H1 (cell line): ENCODE results near the gene PRKAR1B. TPM values are rescaled to one million over a fixed set of nuclear protein-coding genes. Genes with fewer than 3 reads are reported as not detected.

Source experiments
- CTCF ChIA-PET: fragments of 300-600 bp; sonication (Branson Sonifier 250); formaldehyde crosslinking; loops from one replicate; lab custom pipeline; 2021; ENCODE audit not compliant: partially characterized antibody; lab: Charles Lee
- POLR2A ChIA-PET: fragments of 300-600 bp; sonication (Branson Sonifier 250); formaldehyde crosslinking; loops from one replicate; lab custom pipeline; 2021; ENCODE audit warnings: inconsistent platforms; ENCODE audit not compliant: partially characterized antibody; lab: Charles Lee
- DNase-seq, 2 experiments: peaks; one replicate each; pipeline versions ENCODE4 v3.0.0 to v3.0.0-alpha.2; 2010 to 2022; ENCODE audit warnings: low spot score in 2 of 2, low read depth in 1 of 2, mixed read lengths in 1 of 2
- FAIRE-seq: peaks from 2 replicates; lab custom pipeline; 2011; peaks lifted over from hg19 to GRCh38; lab: Jason Lieb, UNC
- H2AFZ ChIP-seq: 2 replicates; pipeline ENCODE4 v1.8.1; 2012; ENCODE audit warnings: low read length, inconsistent platforms
- H2AK5ac ChIP-seq: 2 replicates; pipeline ENCODE4 v1.6.1; 2013; ENCODE audit warnings: low read depth, low read length
- H2BK120ac ChIP-seq: replicated peaks from 2 replicates; pipeline ENCODE3; 2013; ENCODE audit warnings: low read depth, low read length, inconsistent platforms
- H2BK12ac ChIP-seq: 2 replicates; pipeline ENCODE4 v1.6.1; 2013; ENCODE audit warnings: low read depth, low read length
- H2BK15ac ChIP-seq: 2 replicates; pipeline ENCODE4 v1.6.1; 2013; ENCODE audit warnings: low read length
- H2BK20ac ChIP-seq: 2 replicates; pipeline ENCODE4 v1.6.1; 2013; ENCODE audit warnings: low read length
- H2BK5ac ChIP-seq: 2 replicates; pipeline ENCODE4 v1.6.1; 2013; ENCODE audit warnings: low read depth, low read length
- H3K14ac ChIP-seq: 2 replicates; pipeline ENCODE4 v1.6.1; 2013; ENCODE audit warnings: inconsistent platforms; ENCODE audit not compliant: insufficient read length
- H3K18ac ChIP-seq: 2 replicates; pipeline ENCODE4 v1.6.1; 2013; ENCODE audit warnings: low read length; ENCODE audit errors: extremely low read depth
- H3K23ac ChIP-seq: 2 replicates; pipeline ENCODE4 v1.6.1; 2013; ENCODE audit warnings: inconsistent platforms; ENCODE audit not compliant: insufficient read length
- H3K23me2 ChIP-seq: 2 replicates; pipeline ENCODE4 v1.6.1; 2013; ENCODE audit warnings: low read depth, low read length
- H3K27ac ChIP-seq: 2 replicates; pipeline ENCODE4 v1.6.1; 2011; ENCODE audit warnings: low read depth, low read length, inconsistent platforms
- H3K27me3 ChIP-seq, 4 experiments: replicated peaks in 1 of 4; 1 replicate in 1 of 4; 2 replicates in 3 of 4; pipeline versions ENCODE4 v1.6.1 to v1.8.1; 2011 to 2013; ENCODE audit warnings: low read length in 3 of 4, mild to moderate bottlenecking in 3 of 4, inconsistent platforms in 2 of 4, mixed read lengths in 2 of 4, moderate library complexity in 1 of 4; ENCODE audit not compliant: control insufficient read depth in 3 of 4, insufficient read depth in 3 of 4; ENCODE audit errors: extremely low read depth in 1 of 4
- H3K36me3 ChIP-seq, 4 experiments: 2 replicates each; pipeline versions ENCODE4 v1.6.1 to v1.8.1; 2011 to 2013; ENCODE audit warnings: mild to moderate bottlenecking in 4 of 4, low read length in 3 of 4, moderate library complexity in 2 of 4, control low read depth in 1 of 4, inconsistent platforms in 1 of 4; ENCODE audit not compliant: insufficient read depth in 4 of 4, control insufficient read depth in 2 of 4
- H3K4ac ChIP-seq: replicated peaks from 2 replicates; pipeline ENCODE3; 2013; ENCODE audit warnings: low read length, low read depth, mixed read lengths, inconsistent platforms; ENCODE audit not compliant: insufficient read length
- H3K4me1 ChIP-seq, 4 experiments: replicated peaks in 1 of 4; 1 replicate in 1 of 4; 2 replicates in 3 of 4; pipeline versions ENCODE4 v1.6.1 to v1.8.1; 2011 to 2013; ENCODE audit warnings: low read length in 3 of 4, inconsistent platforms in 2 of 4, mixed read lengths in 1 of 4; ENCODE audit not compliant: insufficient read depth in 4 of 4, control insufficient read depth in 3 of 4
- H3K4me2 ChIP-seq, 2 experiments: 2 replicates each; pipeline versions ENCODE4 v1.6.1 to v1.8.1; 2011 to 2013; ENCODE audit warnings: low read depth in 2 of 2, low read length in 2 of 2, control low read depth in 1 of 2, inconsistent platforms in 1 of 2, mild to moderate bottlenecking in 1 of 2; ENCODE audit not compliant: insufficient read depth in 1 of 2
- H3K4me3 ChIP-seq, 4 experiments: fragments of 200-600, 300-600 bp in 1 of 4; sonication (generic), shearing (Covaris generic), sonication (Bioruptor Twin) in 1 of 4; 2 replicates each; pipeline versions ENCODE4 v1.5.1 to v1.8.1; 2011 to 2016; ENCODE audit warnings: low read length in 4 of 4, low read depth in 3 of 4, control low read depth in 2 of 4, inconsistent platforms in 2 of 4, mild to moderate bottlenecking in 2 of 4, mixed read lengths in 1 of 4, moderate library complexity in 1 of 4; ENCODE audit not compliant: insufficient read depth in 2 of 4; ENCODE audit errors: extremely low read depth in 1 of 4
- H3K56ac ChIP-seq: replicated peaks from 2 replicates; pipeline ENCODE3; 2013; ENCODE audit warnings: low read depth, mild to moderate bottlenecking, mixed read lengths, low read length, inconsistent platforms; ENCODE audit not compliant: insufficient read length
- H3K79me1 ChIP-seq: 2 replicates; pipeline ENCODE4 v1.6.1; 2013; ENCODE audit warnings: low read depth, low read length, control low read depth
- H3K79me2 ChIP-seq, 2 experiments: 2 replicates each; pipeline versions ENCODE4 v1.6.1 to v1.8.1; 2012 to 2013; ENCODE audit warnings: low read length in 2 of 2, mild to moderate bottlenecking in 2 of 2, inconsistent platforms in 1 of 2; ENCODE audit not compliant: insufficient read depth in 2 of 2, control insufficient read depth in 1 of 2
- H3K9ac ChIP-seq, 4 experiments: replicated peaks in 1 of 4; 1 replicate in 1 of 4; 2 replicates in 3 of 4; pipeline versions ENCODE4 v1.6.1 to v1.8.1; 2011 to 2013; ENCODE audit warnings: low read depth in 3 of 4, low read length in 3 of 4, control low read depth in 2 of 4, mild to moderate bottlenecking in 2 of 4, moderate library complexity in 2 of 4, inconsistent platforms in 1 of 4; ENCODE audit errors: extremely low read depth in 1 of 4
- H3K9me3 ChIP-seq, 2 experiments: 2 replicates each; pipeline versions ENCODE4 v1.6.1 to v1.8.1; 2012 to 2013; ENCODE audit warnings: mild to moderate bottlenecking in 2 of 2, moderate library complexity in 2 of 2, control low read depth in 1 of 2, inconsistent platforms in 1 of 2, low read depth in 1 of 2, low read length in 1 of 2, mixed read lengths in 1 of 2; ENCODE audit not compliant: insufficient read depth in 2 of 2
- H4K20me1 ChIP-seq, 2 experiments: replicated peaks in 1 of 2; 2 replicates each; pipeline versions ENCODE3 to v1.8.1; 2011 to 2013; ENCODE audit warnings: inconsistent platforms in 2 of 2, low read length in 2 of 2, mild to moderate bottlenecking in 1 of 2; ENCODE audit not compliant: insufficient read depth in 2 of 2, control insufficient read depth in 1 of 2
- H4K5ac ChIP-seq: 2 replicates; pipeline ENCODE4 v1.6.1; 2013; ENCODE audit warnings: low read length, low read depth, mixed read lengths, inconsistent platforms; ENCODE audit not compliant: insufficient read length
- H4K8ac ChIP-seq: 2 replicates; pipeline ENCODE4 v1.8.0; 2013; ENCODE audit warnings: mild to moderate bottlenecking, moderate library complexity, low read length, inconsistent platforms; ENCODE audit not compliant: insufficient read depth; ENCODE audit errors: extremely low read depth
- H4K91ac ChIP-seq: replicated peaks from 2 replicates; pipeline ENCODE3; 2013; ENCODE audit warnings: low read length, mixed read lengths, inconsistent platforms; ENCODE audit not compliant: insufficient read length
- BRCA1 ChIP-seq: IDR thresholded peaks from 2 replicates; pipeline ENCODE4 v1.6.1; 2012; ENCODE audit warnings: low read depth, low read length, improper control_type of control experiment
- CHD1 ChIP-seq: IDR thresholded peaks from 2 replicates; pipeline ENCODE4 v1.6.1; 2012; ENCODE audit warnings: low read depth, low read length, improper control_type of control experiment
- CREB1 ChIP-seq: IDR thresholded peaks from 2 replicates; pipeline ENCODE4 v1.6.1; 2012; ENCODE audit warnings: inconsistent platforms
- HDAC6 ChIP-seq: IDR thresholded peaks from one replicate; pipeline ENCODE4 v1.7.1; 2012; ENCODE audit warnings: low read depth, mild to moderate bottlenecking, inconsistent platforms, low read length, moderate library complexity
- JUND ChIP-seq: IDR thresholded peaks from 2 replicates; pipeline ENCODE4 v1.6.1; 2011; ENCODE audit warnings: mild to moderate bottlenecking, improper control_type of control experiment, low read length
- KDM1A ChIP-seq: fragments of 200-600, 300-600 bp; sonication (generic); IDR thresholded peaks from 2 replicates; pipeline ENCODE4 v1.7.1; 2016; ENCODE audit warnings: mild to moderate bottlenecking, low read length, borderline replicate concordance
- KDM5A ChIP-seq: fragments of 200-600 bp; IDR thresholded peaks from 2 replicates; pipeline ENCODE4 v1.7.1; 2012; ENCODE audit warnings: mild to moderate bottlenecking, low read length, inconsistent platforms, mixed read lengths
- POLR2A ChIP-seq, 2 experiments: IDR thresholded peaks; 1 replicate in 1 of 2; 2 replicates in 1 of 2; pipeline ENCODE4 v1.6.1; 2011; ENCODE audit warnings: low read depth in 2 of 2, low read length in 2 of 2, mild to moderate bottlenecking in 2 of 2; ENCODE audit errors: control extremely low read depth in 1 of 2
- SAP30 ChIP-seq: fragments of 300-600 bp; sonication (generic); IDR thresholded peaks from 2 replicates; pipeline ENCODE4 v1.7.1; 2012; ENCODE audit warnings: low read length, moderate library complexity, mild to moderate bottlenecking, inconsistent platforms; ENCODE audit not compliant: insufficient read depth, insufficient replicate concordance
- TAF1 ChIP-seq: IDR thresholded peaks from 2 replicates; pipeline ENCODE4 v1.6.1; 2011; ENCODE audit warnings: mild to moderate bottlenecking, low read depth, low read length
- TAF7 ChIP-seq: optimal IDR thresholded peaks from 2 replicates; pipeline ENCODE3; 2011; ENCODE audit warnings: low read depth, mild to moderate bottlenecking, inconsistent platforms, low read length, moderate library complexity, borderline replicate concordance
- TBP ChIP-seq: IDR thresholded peaks from 2 replicates; pipeline ENCODE4 v1.6.1; 2011; ENCODE audit warnings: low read depth, low read length, improper control_type of control experiment
- TCF12 ChIP-seq: IDR thresholded peaks from 2 replicates; pipeline ENCODE4 v1.6.1; 2011; ENCODE audit warnings: low read depth, mild to moderate bottlenecking, low read length
- YY1 ChIP-seq: IDR thresholded peaks from 2 replicates; pipeline ENCODE4 v1.6.1; 2011; ENCODE audit warnings: low read depth, mild to moderate bottlenecking, low read length
- WGBS, 2 experiments: shearing (Covaris generic) in 1 of 2; methylation state at CpG; one replicate each; pipeline versions ENCODE4 v1.1.6 to v1.1.7; 2013 to 2015; ENCODE audit warnings: low lambda C conversion rate in 2 of 2, mixed read lengths in 2 of 2, inconsistent platforms in 1 of 2, low coverage in 1 of 2, missing lambda C conversion rate in 1 of 2; ENCODE audit not compliant: insufficient replicate concordance in 2 of 2, insufficient coverage in 1 of 2, insufficient read length in 1 of 2; ENCODE audit errors: extremely low coverage in 1 of 2, missing lambda C conversion rate in 1 of 2; 5-methylcytosine and 5-hydroxymethylcytosine counted together
- polyA plus RNA-seq, 7 experiments: library from polyadenylated mRNA; depleted of rRNA in 3 of 7; stranded (reverse) in 5 of 7; unstranded in 2 of 7; fragments of >200 nt in 5 of 7; fragments of 200-250 nt in 2 of 7; gene quantifications; 1 replicate in 5 of 7; 2 replicates in 1 of 7; 4 replicates in 1 of 7; pipeline versions ENCODE4 v1.2.1 to v1.2.3, GENCODE V29; 2011 to 2013; ENCODE audit warnings: missing spikeins in 2 of 7, mixed read lengths in 2 of 7
- total RNA-seq: library from RNA; stranded (reverse); fragmentation: NEBNext Ultra II Directional; extraction: Animal tissue kit (Norgen Biotek cat#: 25700); gene quantifications from 2 replicates; pipeline ENCODE4 v1.2.1, GENCODE V29; 2021
- TF ChIP-seq, protein P1 (sequence below): IDR thresholded peaks from 2 replicates; pipeline ENCODE4 v1.6.1; 2011; ENCODE audit warnings: low read length, improper control_type of control experiment

PRKAR1B gene
- total and polyA plus RNA-seq, 2 of the 8 experiments (the other 6 are each of a cell fraction or from before 2014, with no cell fraction given), result 12.3 to 55.7 TPM

DNA sequence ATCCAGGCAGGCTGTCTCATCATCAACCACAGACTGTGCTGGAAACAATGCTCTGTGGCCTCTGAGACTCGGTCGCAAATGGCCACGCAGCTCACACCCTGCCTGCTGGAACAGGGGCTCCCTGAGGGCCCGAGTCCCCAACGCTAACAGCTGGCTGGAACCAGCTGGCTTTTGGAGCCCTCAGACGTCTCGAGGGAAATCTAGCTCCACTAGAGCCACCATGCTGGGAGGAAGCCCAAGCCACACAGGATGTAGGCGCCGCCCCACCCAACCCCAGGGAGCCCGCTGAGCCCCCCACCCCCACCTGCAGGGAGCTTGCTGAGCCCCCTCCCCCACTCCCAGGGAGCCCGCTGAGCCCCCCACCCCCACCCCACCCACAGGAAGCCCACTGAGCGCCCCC, 186.1 kb downstream of the PRKAR1B start:
- ChIA-PET POLR2A (no interaction called here), CTCF (no interaction called here)
- peaks cover 0 to 15% (median 10%) of the 10 kb centered on the region in 4 experiments; a peak in 5 of 7 replicates for H3K4me1 ChIP-seq
- H2BK12ac ChIP-seq, result peak overlapping the region; percentile 90; the same call in 1 of the 2 replicates
- H2BK15ac ChIP-seq, result no peak overlapping the region; the same call in 1 of the 2 replicates
- H3K27me3 ChIP-seq, result peaks cover 0 to 3% (median 0%) of the 10 kb centered on the region in 4 experiments; a peak in 1 of 7 replicates
- H3K27ac ChIP-seq, result no peak overlapping the region
- no peak overlapping the region for H3K14ac ChIP-seq
- no peak overlapping the region for H3K56ac ChIP-seq
- no peak for DNase-seq
- peak overlapping the region; percentile 38 for H2BK120ac ChIP-seq
- no peaks in the 10 kb centered on the region for H3K79me2 ChIP-seq
- H3K36me3 ChIP-seq, result no peaks in the 10 kb centered on the region
- no peak overlapping the region for H3K4me3 ChIP-seq
- H3K9ac ChIP-seq, result no peak overlapping the region
- H2AFZ ChIP-seq, result no peak overlapping the region
- peak overlapping the region; percentile 93; the same call in 1 of the 2 replicates for H2AK5ac ChIP-seq
- H3K23ac ChIP-seq, result no peak overlapping the region
- H3K18ac ChIP-seq, result peak overlapping the region; percentile 1; the same call in 1 of the 2 replicates
- H3K79me1 ChIP-seq, result no peaks in the 10 kb centered on the region
- H4K8ac ChIP-seq, result peak overlapping the region; percentile 64; the same call in 1 of the 2 replicates
- no peak overlapping the region for H3K4ac ChIP-seq
- 93% methylated on average over 6 of the region's 12 CpGs; no CpG with 5 or more reads in 1 of the 2 experiments for WGBS, 2 experiments
- no peaks in the 10 kb centered on the region for H3K23me2 ChIP-seq
- no peak for FAIRE-seq
- H4K91ac ChIP-seq, result no peak overlapping the region
- peaks cover 0 to 3% of the 10 kb centered on the region in 2 experiments; a peak in 1 of 4 replicates for H3K9me3 ChIP-seq
- peak overlapping the region; percentile 35; the same call in 1 of the 2 replicates for H2BK5ac ChIP-seq
- no peaks in the 10 kb centered on the region for H4K20me1 ChIP-seq
- peak overlapping the region; percentile 80; the same call in 1 of the 2 replicates for H2BK20ac ChIP-seq
- no peak overlapping the region for H3K4me2 ChIP-seq
- H4K5ac ChIP-seq, result no peak overlapping the region
- no peak for TF ChIP-seq CREB1
- TF ChIP-seq YY1, result no peak
- TF ChIP-seq TAF7, result no peak
- no peak for TF ChIP-seq HDAC6
- no peak for TF ChIP-seq SAP30
- TF ChIP-seq TCF12, result no peak
- no peak for TF ChIP-seq KDM1A
- TF ChIP-seq CHD1, result no peak
- TF ChIP-seq TBP, result no peak
- TF ChIP-seq BRCA1, result no peak
- no peak for TF ChIP-seq TAF1
- TF ChIP-seq, protein P1, sequence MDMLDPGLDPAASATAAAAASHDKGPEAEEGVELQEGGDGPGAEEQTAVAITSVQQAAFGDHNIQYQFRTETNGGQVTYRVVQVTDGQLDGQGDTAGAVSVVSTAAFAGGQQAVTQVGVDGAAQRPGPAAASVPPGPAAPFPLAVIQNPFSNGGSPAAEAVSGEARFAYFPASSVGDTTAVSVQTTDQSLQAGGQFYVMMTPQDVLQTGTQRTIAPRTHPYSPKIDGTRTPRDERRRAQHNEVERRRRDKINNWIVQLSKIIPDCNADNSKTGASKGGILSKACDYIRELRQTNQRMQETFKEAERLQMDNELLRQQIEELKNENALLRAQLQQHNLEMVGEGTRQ, result no peak
- no peak for TF ChIP-seq JUND
- TF ChIP-seq POLR2A (IDR thresholded peaks at IDR 0.05; ENCODE audit: control extremely low read depth in 1 of 2, low read depth in 2 of 2, low read length in 2 of 2), result no peak
- TF ChIP-seq KDM5A, result no peak
